ENCODE data around the gene YLPM1.

- no peak for TF ChIP-seq CTCF (IDR thresholded peaks at IDR 0.05)
- TF ChIP-seq POLR2A (IDR thresholded peaks at IDR 0.05): no peak
- TF ChIP-seq POLR2AphosphoS5 (IDR thresholded peaks at IDR 0.05): no peak
Measured at GRCh38 chr14:74834692-74835392, 71.7 kb downstream of the YLPM1 start.
